ENCODE measurements around the gene MLLT6. TPM values are rescaled to one million over a fixed set of nuclear protein-coding genes. Genes with fewer than 3 reads are reported as not detected.

Gene MLLT6
- total RNA-seq, 4 donors from 2014 or later: 30.6 to 79.7 (median 35.1) TPM

DNA sequence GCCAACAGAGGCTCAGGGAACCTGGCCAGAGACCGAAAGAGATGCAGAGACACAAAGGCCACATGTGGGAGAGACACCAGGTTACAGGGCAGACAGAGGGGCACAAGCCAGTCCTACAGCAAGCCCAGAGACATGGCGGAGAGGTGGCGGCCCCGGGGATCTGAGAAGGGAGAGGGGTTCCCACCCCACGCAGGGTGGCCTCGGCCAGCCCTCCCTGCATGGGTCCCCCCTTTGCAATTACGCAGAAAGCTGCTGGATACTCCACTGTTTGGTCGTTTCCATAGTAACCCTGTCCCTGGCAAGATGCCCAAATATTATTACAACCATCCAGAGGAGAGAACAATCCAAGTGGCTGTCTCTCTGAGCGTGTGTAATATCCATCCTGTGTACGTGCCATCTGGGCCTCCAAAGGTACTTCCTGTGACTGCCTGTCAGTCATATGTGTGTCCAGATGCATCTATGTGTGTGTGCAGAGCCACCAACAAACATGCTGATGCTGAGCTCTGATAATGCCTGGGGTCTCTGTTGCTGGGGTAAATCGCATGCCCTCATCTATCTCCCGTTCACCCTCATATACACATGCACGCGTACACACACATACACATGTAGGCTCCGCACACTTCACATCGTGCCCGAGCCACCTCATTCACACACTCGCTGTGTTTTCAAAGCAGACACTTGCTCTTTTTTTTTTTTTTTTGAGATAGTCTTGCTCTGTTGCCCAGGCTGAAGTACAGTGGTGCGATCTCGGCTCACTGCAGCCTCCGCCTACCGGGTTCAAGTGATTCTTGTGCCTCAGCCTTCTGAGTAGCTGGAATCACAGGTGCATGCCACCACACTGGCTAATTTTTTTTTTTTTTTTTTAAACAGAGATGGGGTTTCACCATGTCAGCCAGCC, 37.6 kb downstream of the MLLT6 start:
- H3K36me3 ChIP-seq: peaks cover 0 to 26% (median 12%) of the 10 kb centered on the region in 3 donors
- H3K27me3 ChIP-seq: peaks cover 0 to 6% (median 0%) of the 10 kb centered on the region in 4 donors
- TF ChIP-seq, protein P1, sequence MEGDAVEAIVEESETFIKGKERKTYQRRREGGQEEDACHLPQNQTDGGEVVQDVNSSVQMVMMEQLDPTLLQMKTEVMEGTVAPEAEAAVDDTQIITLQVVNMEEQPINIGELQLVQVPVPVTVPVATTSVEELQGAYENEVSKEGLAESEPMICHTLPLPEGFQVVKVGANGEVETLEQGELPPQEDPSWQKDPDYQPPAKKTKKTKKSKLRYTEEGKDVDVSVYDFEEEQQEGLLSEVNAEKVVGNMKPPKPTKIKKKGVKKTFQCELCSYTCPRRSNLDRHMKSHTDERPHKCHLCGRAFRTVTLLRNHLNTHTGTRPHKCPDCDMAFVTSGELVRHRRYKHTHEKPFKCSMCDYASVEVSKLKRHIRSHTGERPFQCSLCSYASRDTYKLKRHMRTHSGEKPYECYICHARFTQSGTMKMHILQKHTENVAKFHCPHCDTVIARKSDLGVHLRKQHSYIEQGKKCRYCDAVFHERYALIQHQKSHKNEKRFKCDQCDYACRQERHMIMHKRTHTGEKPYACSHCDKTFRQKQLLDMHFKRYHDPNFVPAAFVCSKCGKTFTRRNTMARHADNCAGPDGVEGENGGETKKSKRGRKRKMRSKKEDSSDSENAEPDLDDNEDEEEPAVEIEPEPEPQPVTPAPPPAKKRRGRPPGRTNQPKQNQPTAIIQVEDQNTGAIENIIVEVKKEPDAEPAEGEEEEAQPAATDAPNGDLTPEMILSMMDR (IDR thresholded peaks at IDR 0.05): no peak
- no peak for TF ChIP-seq POLR2A (IDR thresholded peaks at IDR 0.05)
- WGBS, 2 donors: 43 to 55% methylated on average over 17 to 19 of the region's 22 CpGs
- intact Hi-C loops (cut with DNase I): no loop called here
- peak overlapping the region in 1 of 4 donors; percentile 2 for H3K4me3 ChIP-seq
- DNase-seq: no peak
- peak overlapping the region; percentile 35 to 82 (median 78) for H3K27ac ChIP-seq
- no peaks in the 10 kb centered on the region for H3K9me3 ChIP-seq
- peaks cover 20 to 64% (median 40%) of the 10 kb centered on the region in 3 donors for H3K4me1 ChIP-seq

DNA sequence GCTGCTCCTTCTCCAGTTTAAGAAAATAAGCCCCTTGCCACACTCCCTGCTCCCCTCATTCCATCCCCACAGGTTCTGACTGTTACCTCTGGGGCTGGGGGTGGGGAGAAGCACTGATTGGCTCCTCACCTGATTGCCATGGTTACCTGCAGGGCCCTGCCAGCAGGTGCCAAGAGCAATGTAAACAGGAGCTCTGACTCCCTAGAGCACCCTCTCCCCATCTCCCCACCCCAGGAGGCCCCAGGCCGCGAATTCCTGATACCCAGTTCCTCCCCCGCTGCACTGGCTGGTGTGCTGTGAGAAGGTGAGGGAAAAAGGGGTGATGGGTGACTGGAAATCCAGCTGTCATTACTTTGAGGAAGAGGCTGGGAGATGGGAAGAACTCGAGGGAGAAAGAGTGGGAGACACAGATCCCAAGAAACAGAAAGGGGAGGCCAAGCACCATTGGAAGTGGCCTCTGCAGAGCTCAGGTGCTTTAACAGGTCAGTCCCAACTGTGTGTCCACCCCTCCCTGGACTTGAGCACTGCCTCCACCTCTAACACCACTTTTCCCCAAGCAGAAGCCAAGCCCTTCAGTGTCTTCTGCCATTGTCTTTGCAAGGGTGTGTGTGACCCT, 38.6 kb downstream of the MLLT6 start:
- peak overlapping the region in 2 of 4 donors; percentile 52 to 82 for H3K27ac ChIP-seq
- intact Hi-C loops (cut with DNase I): no loop called here
- TF ChIP-seq, protein P1 (IDR thresholded peaks at IDR 0.05): no peak
- TF ChIP-seq POLR2A (IDR thresholded peaks at IDR 0.05): no peak

DNA sequence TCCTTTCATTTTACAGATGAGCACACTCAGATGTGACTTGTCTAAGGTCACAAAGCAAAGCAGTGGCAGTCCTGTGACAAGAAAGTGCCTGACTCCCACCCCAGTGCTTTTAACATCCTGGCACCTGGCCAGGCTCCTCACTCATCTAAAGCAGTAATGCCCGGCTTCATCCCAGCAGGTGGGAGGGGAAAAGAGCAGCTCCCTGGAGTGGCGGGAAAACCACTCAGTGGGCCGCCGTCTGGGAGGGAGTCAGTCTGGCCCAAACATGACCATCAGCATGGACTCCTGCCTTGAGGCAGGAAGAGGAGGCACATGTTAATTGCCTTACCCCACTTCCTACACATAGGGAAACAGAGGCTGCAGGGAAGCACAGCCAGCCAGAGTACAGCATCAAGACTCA, 40.5 kb downstream of the MLLT6 start:
- H3K27me3 ChIP-seq: peaks cover 0 to 20% (median 0%) of the 10 kb centered on the region in 4 donors
- no peaks in the 10 kb centered on the region for H3K9me3 ChIP-seq
- WGBS, 2 donors: 11 to 58% methylated on average over 1 to 4 of the region's 4 CpGs
- H3K4me3 ChIP-seq: no peak overlapping the region
- DNase-seq: no peak
- H3K27ac ChIP-seq: peak overlapping the region in 1 of 4 donors; percentile 94
- peaks cover 41 to 89% (median 52%) of the 10 kb centered on the region in 3 donors for H3K4me1 ChIP-seq
- intact Hi-C loops (cut with DNase I): no loop called here
- no peak for TF ChIP-seq POLR2A (IDR thresholded peaks at IDR 0.05)
- TF ChIP-seq, protein P1 (IDR thresholded peaks at IDR 0.05): no peak
- H3K36me3 ChIP-seq: no peaks in the 10 kb centered on the region

More for the DNA sequence above, 38.6 kb downstream of the MLLT6 start:
- no peak overlapping the region for H3K4me3 ChIP-seq
- WGBS, 2 donors: 56 to 57% methylated on average over 1 of the region's 4 CpGs
- peaks cover 27 to 71% (median 41%) of the 10 kb centered on the region in 3 donors for H3K4me1 ChIP-seq
- H3K27me3 ChIP-seq: peaks cover 0 to 11% (median 0%) of the 10 kb centered on the region in 4 donors
- peaks cover 0 to 16% (median 8%) of the 10 kb centered on the region in 3 donors for H3K36me3 ChIP-seq
- no peak for DNase-seq
- no peaks in the 10 kb centered on the region for H3K9me3 ChIP-seq

DNA sequence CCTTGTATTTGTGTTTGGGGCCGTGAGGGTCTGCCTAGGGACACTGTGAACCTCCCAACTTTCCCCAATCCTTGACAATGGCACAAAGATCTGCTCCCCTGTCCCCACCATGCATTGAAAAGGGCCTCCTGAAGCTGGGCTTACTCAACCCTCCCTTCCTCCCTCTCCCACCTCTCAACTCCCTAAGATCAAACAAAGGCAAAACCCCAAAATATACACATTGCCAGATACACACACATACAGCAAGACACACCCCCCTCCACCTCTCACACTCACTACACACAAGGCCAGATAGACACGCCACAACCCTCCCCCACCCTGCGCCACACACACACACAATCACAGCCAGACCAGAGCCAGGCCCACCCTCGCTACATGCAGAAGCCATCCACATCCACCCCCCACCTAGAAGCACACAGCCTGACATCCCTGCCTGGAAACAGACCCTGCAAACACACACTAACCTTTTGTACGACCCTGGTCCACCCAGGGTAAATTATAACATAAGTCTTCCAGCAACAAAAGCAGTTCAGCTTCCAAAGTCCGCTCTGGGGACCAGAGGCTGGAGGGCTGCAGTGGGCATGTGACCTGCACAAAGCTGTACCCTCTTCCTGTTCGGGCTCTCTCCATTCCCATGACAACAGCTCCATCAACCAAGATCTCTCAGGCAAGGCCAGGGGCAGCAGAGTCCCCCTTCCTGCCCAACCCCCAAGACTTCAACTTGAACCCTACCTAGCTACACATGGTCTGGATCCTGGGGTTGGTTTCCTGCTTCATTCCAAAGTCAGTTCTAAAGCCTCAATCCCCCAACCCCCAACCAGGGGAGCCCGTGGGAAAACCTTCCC, 41.2 kb downstream of the MLLT6 start:
- Histone ChIP-seq H3K27me3 (peaks cover 0 to 20% (median 0%) of the 10 kb centered on the region in 4 donors), H3K27ac (peak overlapping the region; percentile 74 to 94 (median 88)), H3K4me1 (peaks cover 45 to 89% (median 56%) of the 10 kb centered on the region in 3 donors), H3K4me3 (peak overlapping the region; percentile 50 to 88 (median 86)), H3K36me3 (no peaks in the 10 kb centered on the region), H3K9me3 (no peaks in the 10 kb centered on the region)
- WGBS, 2 donors: 66 to 77% methylated on average over 5 to 6 of the region's 8 CpGs
- DNase-seq: no peak
- no peak for TF ChIP-seq POLR2A (IDR thresholded peaks at IDR 0.05)
- TF ChIP-seq, protein P1 (IDR thresholded peaks at IDR 0.05): no peak
- intact Hi-C loops (cut with DNase I): no loop called here
